ENCODE data around the gene SH3PXD2A.

Gene SH3PXD2A

DNA sequence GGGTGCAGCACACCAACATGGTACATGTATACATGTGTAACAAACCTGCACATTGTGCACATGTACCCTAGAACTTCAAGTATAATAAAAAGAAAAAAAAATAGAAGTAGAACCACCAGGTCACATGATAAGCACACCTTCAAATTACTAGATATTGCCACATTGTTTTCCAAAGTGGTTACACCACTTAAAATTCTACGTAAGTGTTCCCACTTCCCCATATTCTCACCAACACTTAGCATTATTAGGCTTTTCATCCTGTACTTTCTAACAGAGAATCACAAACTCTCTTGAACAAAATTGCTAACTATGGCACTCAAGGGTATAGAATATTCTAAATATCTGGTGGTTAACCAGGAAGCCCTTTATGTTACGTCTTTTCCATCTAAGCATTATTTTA lies 22.6 kb downstream of the SH3PXD2A start:
- TF ChIP-seq, protein P1, sequence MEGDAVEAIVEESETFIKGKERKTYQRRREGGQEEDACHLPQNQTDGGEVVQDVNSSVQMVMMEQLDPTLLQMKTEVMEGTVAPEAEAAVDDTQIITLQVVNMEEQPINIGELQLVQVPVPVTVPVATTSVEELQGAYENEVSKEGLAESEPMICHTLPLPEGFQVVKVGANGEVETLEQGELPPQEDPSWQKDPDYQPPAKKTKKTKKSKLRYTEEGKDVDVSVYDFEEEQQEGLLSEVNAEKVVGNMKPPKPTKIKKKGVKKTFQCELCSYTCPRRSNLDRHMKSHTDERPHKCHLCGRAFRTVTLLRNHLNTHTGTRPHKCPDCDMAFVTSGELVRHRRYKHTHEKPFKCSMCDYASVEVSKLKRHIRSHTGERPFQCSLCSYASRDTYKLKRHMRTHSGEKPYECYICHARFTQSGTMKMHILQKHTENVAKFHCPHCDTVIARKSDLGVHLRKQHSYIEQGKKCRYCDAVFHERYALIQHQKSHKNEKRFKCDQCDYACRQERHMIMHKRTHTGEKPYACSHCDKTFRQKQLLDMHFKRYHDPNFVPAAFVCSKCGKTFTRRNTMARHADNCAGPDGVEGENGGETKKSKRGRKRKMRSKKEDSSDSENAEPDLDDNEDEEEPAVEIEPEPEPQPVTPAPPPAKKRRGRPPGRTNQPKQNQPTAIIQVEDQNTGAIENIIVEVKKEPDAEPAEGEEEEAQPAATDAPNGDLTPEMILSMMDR (IDR thresholded peaks at IDR 0.05; ENCODE audit: borderline replicate concordance, extremely low read depth, low read length, poor library complexity, severe bottlenecking), result no peak
- TF ChIP-seq EZH2 (IDR thresholded peaks at IDR 0.05; ENCODE audit: borderline replicate concordance, low read depth, low read length, severe bottlenecking), result no peak

DNA sequence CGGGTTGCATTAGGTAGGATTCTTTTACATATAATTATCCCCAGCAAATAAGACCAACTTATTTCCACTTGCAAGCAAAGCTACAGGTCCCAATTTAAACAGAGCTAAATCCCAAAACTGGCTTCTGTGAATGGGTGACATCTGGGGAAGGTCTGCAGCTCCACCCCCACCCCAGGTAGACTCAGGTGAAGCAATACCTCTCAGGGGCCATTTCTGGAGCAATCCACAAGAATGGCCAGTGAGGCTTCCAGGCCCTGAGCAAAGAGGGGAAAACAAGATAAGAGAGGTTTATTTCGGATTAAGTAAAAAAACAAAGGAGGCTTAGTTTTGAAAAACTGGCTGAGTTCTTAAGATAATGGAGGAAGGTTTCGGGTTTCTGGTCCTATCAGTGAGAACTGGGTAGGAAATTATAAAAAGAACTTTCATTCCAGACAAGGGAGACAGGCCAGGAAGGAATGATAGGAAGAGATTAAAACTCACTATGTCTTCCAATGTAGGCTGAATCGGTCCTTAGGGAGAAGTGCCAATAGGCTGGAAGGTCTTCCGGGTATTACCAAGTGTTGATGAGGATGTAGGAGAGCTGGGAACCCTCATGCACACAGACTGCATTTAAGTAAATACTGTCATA lies 25.4 kb downstream of the SH3PXD2A start:
- peaks cover 9% of the 10 kb centered on the region for H3K27me3 ChIP-seq (ENCODE audit: insufficient read depth, low read length, poor library complexity)
- H3K4me1 ChIP-seq (ENCODE audit: insufficient read depth, low read length), result no peaks in the 10 kb centered on the region
- H3K27ac ChIP-seq (ENCODE audit: low read length), result no peak overlapping the region
- peaks cover 4% of the 10 kb centered on the region for H3K9me3 ChIP-seq (ENCODE audit: insufficient read depth, low read length, severe bottlenecking)
- TF ChIP-seq, protein P1 (IDR thresholded peaks at IDR 0.05; ENCODE audit: borderline replicate concordance, extremely low read depth, low read length, poor library complexity, severe bottlenecking), result no peak
- TF ChIP-seq EZH2 (IDR thresholded peaks at IDR 0.05; ENCODE audit: borderline replicate concordance, low read depth, low read length, severe bottlenecking), result no peak
- no peak overlapping the region for H3K4me2 ChIP-seq (ENCODE audit: insufficient read depth, low read length)
- H3K36me3 ChIP-seq (ENCODE audit: insufficient read depth, low read length), result no peaks in the 10 kb centered on the region
- no peak overlapping the region for H2AFZ ChIP-seq (ENCODE audit: low read depth, low read length)
- no peaks in the 10 kb centered on the region for H4K20me1 ChIP-seq (ENCODE audit: insufficient read depth, low read length)
- no peak overlapping the region for H3K4me3 ChIP-seq (ENCODE audit: low read depth in 1 of 2, low read length in 2 of 2)
- H3K79me2 ChIP-seq (ENCODE audit: insufficient read depth, low read length), result no peaks in the 10 kb centered on the region
- H3K9ac ChIP-seq (ENCODE audit: low read depth, low read length), result no peak overlapping the region
- DNase-seq (no peak), ATAC-seq (ENCODE audit: insufficient read depth, low read depth) (no peak)

More for the DNA sequence above, 22.6 kb downstream of the SH3PXD2A start:
- Histone ChIP-seq H3K36me3 (ENCODE audit: insufficient read depth, low read length) (no peaks in the 10 kb centered on the region), H3K9ac (ENCODE audit: low read depth, low read length) (no peak overlapping the region), H3K4me3 (ENCODE audit: low read depth in 1 of 2, low read length in 2 of 2) (no peak overlapping the region), H3K4me1 (ENCODE audit: insufficient read depth, low read length) (no peaks in the 10 kb centered on the region), H3K4me2 (ENCODE audit: insufficient read depth, low read length) (no peak overlapping the region), H3K27ac (ENCODE audit: low read length) (no peak overlapping the region), H2AFZ (ENCODE audit: low read depth, low read length) (no peak overlapping the region), H3K9me3 (ENCODE audit: insufficient read depth, low read length, severe bottlenecking) (peaks cover 4% of the 10 kb centered on the region), H3K27me3 (ENCODE audit: insufficient read depth, low read length, poor library complexity) (peaks cover 12% of the 10 kb centered on the region), H3K79me2 (ENCODE audit: insufficient read depth, low read length) (no peaks in the 10 kb centered on the region), H4K20me1 (ENCODE audit: insufficient read depth, low read length) (no peaks in the 10 kb centered on the region)
- ATAC-seq (ENCODE audit: insufficient read depth, low read depth) (no peak), DNase-seq (no peak)

DNA sequence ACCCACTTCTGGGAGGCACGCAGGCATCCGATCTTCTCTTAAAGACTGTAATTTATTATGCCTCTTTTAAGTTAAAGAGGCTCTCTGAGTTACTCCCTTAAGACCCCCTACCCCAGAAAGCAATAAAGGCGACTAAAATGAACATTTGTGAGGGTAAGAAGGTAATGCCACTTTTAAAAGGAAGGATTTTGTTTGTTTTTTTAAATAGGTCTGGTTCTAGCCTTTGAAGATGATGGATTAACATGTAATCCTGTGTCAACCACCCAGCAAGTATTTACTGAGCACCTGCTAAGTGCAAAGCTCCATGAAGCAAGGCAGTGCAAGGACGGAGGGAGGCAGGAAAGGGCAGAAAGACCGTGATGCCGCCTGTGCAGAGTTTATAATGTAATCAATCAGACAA lies 26.1 kb downstream of the SH3PXD2A start:
- no peaks in the 10 kb centered on the region for H3K4me1 ChIP-seq (ENCODE audit: insufficient read depth, low read length)
- ATAC-seq (ENCODE audit: insufficient read depth, low read depth) (no peak), DNase-seq (no peak)
- H3K79me2 ChIP-seq (ENCODE audit: insufficient read depth, low read length), result no peaks in the 10 kb centered on the region
- no peak overlapping the region for H3K27ac ChIP-seq (ENCODE audit: low read length)
- H3K9ac ChIP-seq (ENCODE audit: low read depth, low read length), result no peak overlapping the region
- H3K4me2 ChIP-seq (ENCODE audit: insufficient read depth, low read length), result no peak overlapping the region
- peaks cover 13% of the 10 kb centered on the region for H3K27me3 ChIP-seq (ENCODE audit: insufficient read depth, low read length, poor library complexity)
- TF ChIP-seq, protein P1 (IDR thresholded peaks at IDR 0.05; ENCODE audit: borderline replicate concordance, extremely low read depth, low read length, poor library complexity, severe bottlenecking), result no peak
- TF ChIP-seq EZH2 (IDR thresholded peaks at IDR 0.05; ENCODE audit: borderline replicate concordance, low read depth, low read length, severe bottlenecking), result no peak
- no peaks in the 10 kb centered on the region for H4K20me1 ChIP-seq (ENCODE audit: insufficient read depth, low read length)
- no peak overlapping the region for H3K4me3 ChIP-seq (ENCODE audit: low read depth in 1 of 2, low read length in 2 of 2)
- no peak overlapping the region for H2AFZ ChIP-seq (ENCODE audit: low read depth, low read length)
- H3K36me3 ChIP-seq (ENCODE audit: insufficient read depth, low read length), result no peaks in the 10 kb centered on the region
- peaks cover 4% of the 10 kb centered on the region for H3K9me3 ChIP-seq (ENCODE audit: insufficient read depth, low read length, severe bottlenecking)

Data from DND-41 (cell line).